HG02678 (cell line): ENCODE data around the gene RSPH10B2.
"Not testable (repeated sequence)": the region's sequence is repeated elsewhere in the genome, so short reads cannot be mapped to it uniquely, and the experiment has no call there.

Experiments
- ATAC-seq: cut with Tn5 transposase; IDR thresholded peaks from one replicate; pipeline ENCODE4 v1.9.1; 2021; ENCODE audit warnings: mild to moderate bottlenecking, moderate library complexity; ENCODE audit not compliant: unreplicated experiment

RSPH10B2 gene

DNA sequence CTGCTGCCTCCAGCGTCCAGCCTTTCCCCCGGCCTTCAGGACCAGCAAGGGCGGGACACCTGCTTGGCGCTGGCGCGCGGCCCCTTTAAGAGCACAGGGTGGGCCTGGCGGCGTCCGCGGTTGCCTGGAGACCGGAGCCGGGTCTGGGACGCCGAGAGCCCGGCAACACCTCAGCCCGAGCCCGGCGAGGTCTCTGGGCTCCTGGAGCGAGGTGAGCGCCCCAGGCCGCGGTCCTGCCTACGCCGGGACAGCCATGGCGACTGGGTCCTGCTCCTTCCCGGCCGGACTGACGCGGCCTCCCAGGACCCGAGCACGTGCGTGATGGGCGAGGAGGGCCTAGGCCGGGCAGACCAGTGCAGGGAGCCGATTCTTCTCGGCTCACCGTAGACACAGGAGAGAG, at the start of gene RSPH10B2:
Gene RSPH10B2 (plus strand): TSS at position 140 of the 400 bp plus-strand sequence. CDS start 3,575 bp downstream, outside the sequence.
- ATAC-seq, result not testable (repeated sequence)

- peak; percentile 5 for ATAC-seq
These were observed 47.8 kb upstream of the RSPH10B2 start for GRCh38 chr7:6705959-6706665.

DNA sequence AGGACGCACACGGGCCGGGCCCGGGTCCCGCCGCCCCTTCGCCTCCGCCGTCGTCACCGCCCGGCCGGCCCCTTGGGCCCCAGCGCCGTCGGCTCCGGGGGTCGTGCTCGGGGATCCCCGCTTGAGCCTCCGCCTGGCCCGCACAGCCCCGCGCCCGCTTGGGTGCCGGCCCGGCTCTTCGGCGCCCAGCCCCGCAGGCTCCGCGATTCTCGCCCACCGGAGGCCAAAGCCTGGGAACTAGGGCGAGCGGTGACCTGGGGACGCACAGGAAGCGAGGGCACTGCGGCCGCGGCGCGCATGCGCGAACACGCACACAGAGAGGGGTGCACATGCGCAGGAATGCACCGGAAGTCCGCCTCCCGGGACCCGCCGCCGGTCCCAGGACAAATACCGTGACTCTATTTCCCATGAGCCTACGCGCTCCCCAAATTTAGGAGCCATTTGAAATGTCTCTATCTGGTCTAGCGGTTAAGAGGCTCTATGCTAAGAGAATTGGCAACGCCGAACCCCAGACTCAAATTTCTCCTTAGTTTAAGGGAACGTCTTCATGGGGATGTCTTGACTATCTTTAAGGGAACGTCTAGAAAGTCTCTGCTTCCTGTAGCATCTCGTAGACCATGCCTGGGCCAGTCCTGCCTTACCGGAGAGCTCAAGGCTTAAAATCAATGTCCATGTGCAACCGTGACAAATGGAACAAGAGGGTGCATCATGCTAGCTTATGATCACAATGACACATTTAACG, 47.1 kb upstream of the RSPH10B2 start, which contains the start of gene ZNF12:
Gene ZNF12 (minus strand): TSS at position 282 of the 742 bp plus-strand sequence. CDS start 1,774 bp downstream, outside the sequence.
- peak; percentile 88 for ATAC-seq

DNA sequence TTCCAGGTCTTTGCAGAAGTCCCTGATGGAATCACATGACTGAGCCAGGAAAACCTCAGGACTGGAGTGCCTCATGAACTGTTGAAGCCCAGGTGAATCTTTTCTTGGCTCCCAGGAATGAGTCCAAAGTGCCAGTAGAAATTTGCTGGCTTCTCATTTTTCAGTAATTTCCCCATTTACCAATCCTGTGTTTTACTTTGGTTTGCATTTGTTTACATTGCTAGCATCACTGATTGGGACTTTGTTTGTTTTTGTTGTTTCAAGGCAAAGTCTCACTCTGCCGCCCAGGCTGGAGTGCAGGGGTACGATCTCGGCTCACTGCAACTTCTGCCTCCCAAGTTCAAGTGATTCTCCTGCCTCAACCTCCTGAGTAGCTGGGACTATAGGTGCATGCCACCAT, 45.6 kb upstream of the RSPH10B2 start:
- no peak for ATAC-seq

GRCh38 chr7:6709808-6710207, 44.1 kb upstream of the RSPH10B2 start:
- no peak for ATAC-seq

- no peak for ATAC-seq
These were observed 39.5 kb upstream of the RSPH10B2 start for GRCh38 chr7:6714360-6714759.

DNA sequence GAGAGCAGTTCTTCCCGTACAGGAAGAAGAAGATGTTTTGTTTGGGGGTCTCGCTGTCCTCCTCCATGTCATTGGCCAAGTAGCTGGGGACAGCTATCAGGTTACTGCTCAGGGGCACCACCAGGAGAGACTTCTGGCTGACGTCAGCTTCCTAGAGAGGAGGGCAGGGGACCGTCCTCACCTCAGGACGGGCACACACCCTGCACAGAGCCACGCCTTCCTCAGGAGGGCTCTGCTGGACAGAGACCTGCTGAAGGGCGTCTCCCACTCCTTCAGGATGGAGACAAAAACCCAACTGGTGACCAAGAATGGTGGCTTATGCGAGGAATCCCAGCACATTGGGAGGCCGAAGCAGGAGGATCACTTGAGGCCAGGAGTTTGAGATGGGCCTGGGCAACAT, 38.0 kb upstream of the RSPH10B2 start:
- ATAC-seq, result not testable (repeated sequence)

GRCh38 chr7:6718124-6718523, 35.8 kb upstream of the RSPH10B2 start:
- ATAC-seq, result no peak

DNA sequence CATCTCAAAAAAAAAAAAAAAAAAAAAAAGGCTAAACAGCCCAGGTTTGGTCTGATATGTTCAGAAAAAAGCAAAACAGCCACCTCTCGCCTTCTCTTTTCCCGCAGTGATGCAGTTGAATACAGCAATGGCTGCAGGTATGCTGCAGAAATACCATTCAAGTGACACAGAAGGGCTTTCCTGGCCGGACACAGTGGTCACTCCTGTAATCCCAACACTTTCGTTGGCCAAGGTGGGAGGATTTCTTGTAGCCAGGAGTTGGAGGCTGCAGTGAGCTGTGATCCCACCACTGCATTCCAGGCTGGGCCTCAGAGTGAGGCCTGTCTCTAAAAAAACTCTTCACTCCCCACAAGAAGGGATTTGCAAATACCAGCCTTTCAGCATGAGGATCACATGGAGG, 29.6 kb upstream of the RSPH10B2 start:
- ATAC-seq, result not testable (repeated sequence)

GRCh38 chr7:6725003-6725402, 28.9 kb upstream of the RSPH10B2 start:
- ATAC-seq, result peak; percentile 57

DNA sequence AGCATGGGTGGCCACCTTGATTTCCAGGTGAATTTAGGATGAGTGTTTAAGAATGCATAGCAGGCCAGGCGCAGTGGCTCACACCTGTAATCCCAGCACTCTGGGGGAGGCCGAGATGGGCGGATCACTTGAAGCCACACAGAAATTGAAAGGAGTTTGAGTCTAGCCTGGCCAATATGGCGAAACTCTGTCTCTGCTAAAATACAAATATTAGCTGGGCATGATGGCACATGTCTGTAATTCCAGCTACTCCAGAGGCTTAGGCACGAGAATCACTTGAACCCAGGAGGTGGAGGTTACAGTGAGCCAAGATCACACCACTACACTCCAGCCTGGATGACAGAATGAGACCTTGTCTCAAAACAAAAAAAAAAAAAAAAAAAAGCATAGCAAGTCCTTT, 27.6 kb upstream of the RSPH10B2 start:
- ATAC-seq, result not testable (repeated sequence)

- ATAC-seq, result no peak
These were observed 26.2 kb upstream of the RSPH10B2 start for GRCh38 chr7:6727663-6728062.

DNA sequence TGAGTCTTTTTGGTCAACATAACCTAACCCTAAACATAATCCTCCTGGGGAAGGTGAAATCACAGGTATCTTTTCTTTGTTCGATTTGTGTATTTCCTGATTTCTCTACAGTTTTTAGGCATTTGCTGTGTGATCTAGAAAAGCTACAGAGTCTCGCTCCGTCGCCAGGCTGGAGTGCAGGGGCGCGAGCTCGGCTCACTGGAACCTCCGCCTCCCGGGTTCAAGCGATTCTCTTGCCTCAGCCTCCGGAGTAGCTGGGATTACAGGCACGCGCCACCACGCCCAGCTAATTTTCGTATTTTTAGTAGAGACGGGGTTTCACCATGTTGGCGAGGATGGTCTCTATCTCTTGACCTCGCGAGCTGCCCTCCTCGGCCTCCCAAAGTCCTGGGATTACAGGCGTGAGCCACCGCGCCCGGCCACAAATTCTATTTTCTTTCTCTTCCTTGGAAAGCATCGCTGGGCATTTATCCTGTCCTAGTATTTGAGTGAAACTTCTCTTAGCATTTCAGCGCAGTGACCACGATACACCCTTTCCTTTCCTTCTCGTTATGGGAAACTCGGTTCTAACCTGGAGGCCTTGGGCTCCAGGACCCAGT, 24.9 kb upstream of the RSPH10B2 start:
- not testable (repeated sequence) for ATAC-seq

- peak; percentile 94 for ATAC-seq
These were observed 24.2 kb upstream of the RSPH10B2 start for GRCh38 chr7:6729492-6730342.

- ATAC-seq, result no peak
These were observed 23.6 kb upstream of the RSPH10B2 start for GRCh38 chr7:6730343-6730633.

GRCh38 chr7:6738415-6738814, 15.5 kb upstream of the RSPH10B2 start:
- not testable (repeated sequence) for ATAC-seq

DNA sequence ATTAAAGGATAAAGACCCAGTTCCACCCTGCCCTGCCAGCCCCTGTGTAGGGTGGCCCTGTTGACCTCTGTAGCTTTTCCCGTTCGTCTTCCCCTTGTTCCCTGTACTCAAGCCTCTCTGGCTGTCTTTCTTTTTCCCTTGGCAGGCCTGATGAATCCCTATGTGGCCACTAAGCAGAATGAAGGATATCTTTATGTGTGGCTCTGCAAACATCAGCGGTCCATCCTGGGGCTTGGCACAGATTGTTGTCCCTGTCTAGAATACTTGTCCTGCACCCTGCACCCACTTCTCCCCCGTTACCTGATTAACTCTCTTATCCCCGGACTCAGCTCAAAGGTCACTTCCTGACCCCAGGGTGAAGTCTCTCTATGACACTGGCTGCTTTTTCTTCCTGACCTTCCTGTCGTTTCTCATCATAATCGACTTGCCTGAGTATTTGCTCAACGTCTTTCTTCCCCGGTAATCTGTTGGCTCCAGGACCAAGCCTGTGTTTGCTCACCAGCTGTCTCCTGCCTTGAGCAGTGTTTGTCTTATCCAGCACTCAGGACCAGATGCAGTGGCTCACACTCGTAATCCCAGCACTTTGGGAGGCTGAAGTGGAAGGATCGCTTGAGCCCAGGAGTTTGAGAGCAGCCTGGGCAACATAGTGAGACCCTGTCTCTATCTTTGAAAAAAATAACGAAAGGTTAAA, 9.3 kb upstream of the RSPH10B2 start:
- not testable (repeated sequence) for ATAC-seq

DNA sequence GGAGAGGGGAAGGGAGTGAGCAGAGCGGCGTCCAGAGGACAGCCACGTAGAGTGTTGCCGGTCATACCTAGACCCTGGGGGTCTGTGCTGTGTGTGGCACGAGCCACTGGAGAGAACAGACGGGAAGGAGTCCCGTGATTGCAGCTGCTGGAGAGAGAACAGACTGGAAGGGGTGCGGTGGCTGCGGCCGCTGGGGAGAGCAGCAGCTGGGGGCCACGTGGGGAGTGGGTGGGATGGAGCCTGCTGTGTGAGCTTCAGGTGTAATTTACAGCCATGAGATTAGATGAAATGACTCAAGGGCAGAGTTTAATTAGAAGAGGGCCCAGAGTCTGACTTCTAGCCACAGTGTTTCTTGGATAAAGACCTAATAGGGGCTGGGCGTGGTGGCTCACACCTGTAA, 4.6 kb upstream of the RSPH10B2 start:
- not testable (repeated sequence) for ATAC-seq

- not testable (repeated sequence) for ATAC-seq
These were observed 3.7 kb upstream of the RSPH10B2 start for GRCh38 chr7:6750173-6750572.

DNA sequence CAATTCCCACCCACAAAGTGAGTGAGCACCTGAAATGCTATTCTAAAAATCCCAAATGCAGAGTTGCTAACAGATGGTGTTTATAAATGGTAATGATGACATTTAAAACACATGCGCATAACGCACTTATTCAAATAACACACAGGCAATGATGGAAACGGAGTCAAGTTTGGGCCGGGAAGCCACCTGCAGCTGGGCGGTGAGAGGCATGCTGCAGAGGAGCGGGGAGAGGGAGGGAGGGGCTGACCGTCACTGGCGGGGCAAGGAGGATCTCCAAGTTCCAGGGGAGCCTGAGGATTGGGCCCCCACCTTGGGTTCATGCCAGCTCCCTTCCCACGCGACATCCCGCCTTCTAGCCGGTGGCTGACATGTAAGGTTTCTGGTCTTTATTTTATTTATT, 7.3 kb downstream of the RSPH10B2 start:
- not testable (repeated sequence) for ATAC-seq
